Stimulated activated CD4-positive, alpha-beta T cell treated with anti-CD3 and anti-CD28 coated beads, Interleukin-1b, Interleukin-23, amount 100 ng/mL, for 1 hour (primary cell): ENCODE data around the gene ZNF407.

ENCODE experiments used
- DNase-seq, 2 donors: peaks; one replicate each; pipeline ENCODE4 v3.0.0-alpha.2; 2020; ENCODE audit warnings: low read depth in 2 of 2

The ZNF407 gene

GRCh38 chr18:75048776-75049454 is 451.2 kb downstream of the ZNF407 start:
- DNase-seq = no peak

- DNase-seq = no peak
Measured at GRCh38 chr18:75049455-75049789, 451.8 kb downstream of the ZNF407 start.

DNA sequence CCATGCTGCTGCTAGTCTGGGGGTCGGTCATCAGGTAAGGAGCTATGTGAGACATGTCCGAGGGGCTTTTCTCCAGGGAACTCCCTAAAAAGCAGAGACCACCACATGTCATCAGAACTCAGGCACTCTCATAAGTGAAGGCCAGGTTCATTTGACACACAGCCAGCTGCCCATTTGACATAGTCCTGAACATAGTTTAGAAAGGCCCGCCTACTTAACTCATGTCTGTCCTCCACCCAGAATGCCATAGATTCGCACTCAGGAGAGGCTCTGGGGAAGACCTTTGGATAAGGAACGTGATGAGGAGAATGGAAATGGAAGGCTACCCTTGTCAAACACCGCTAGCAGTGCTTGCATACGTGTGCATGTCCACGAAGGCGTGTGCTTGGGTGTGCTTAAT is 454.1 kb downstream of the ZNF407 start:
- DNase-seq = no peak

- no peak for DNase-seq
Measured at GRCh38 chr18:75052475-75052874, 454.8 kb downstream of the ZNF407 start.

- DNase-seq = no peak
Measured at GRCh38 chr18:75053028-75053629, 455.5 kb downstream of the ZNF407 start.

DNA sequence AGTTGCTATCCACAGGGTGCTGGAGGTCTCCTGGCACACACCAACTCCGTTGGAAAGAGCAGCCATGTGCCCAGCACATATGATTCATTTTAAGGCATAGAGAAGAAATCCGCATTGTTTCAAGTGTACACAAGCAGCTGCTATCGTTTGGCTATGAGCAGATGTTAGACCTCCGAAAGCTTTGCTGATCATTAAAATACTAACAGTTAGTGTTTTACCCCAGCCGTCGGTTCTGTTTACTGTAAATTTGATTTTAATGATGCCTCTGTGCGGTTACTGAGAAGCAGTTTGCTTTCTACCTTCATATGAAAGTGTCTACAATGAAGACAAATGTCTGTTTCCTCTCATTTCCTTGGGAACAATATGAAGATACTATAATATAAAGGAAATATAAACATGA is 456.4 kb downstream of the ZNF407 start:
- DNase-seq = no peak

GRCh38 chr18:75054611-75055010 is 456.9 kb downstream of the ZNF407 start:
- DNase-seq = no peak

DNA sequence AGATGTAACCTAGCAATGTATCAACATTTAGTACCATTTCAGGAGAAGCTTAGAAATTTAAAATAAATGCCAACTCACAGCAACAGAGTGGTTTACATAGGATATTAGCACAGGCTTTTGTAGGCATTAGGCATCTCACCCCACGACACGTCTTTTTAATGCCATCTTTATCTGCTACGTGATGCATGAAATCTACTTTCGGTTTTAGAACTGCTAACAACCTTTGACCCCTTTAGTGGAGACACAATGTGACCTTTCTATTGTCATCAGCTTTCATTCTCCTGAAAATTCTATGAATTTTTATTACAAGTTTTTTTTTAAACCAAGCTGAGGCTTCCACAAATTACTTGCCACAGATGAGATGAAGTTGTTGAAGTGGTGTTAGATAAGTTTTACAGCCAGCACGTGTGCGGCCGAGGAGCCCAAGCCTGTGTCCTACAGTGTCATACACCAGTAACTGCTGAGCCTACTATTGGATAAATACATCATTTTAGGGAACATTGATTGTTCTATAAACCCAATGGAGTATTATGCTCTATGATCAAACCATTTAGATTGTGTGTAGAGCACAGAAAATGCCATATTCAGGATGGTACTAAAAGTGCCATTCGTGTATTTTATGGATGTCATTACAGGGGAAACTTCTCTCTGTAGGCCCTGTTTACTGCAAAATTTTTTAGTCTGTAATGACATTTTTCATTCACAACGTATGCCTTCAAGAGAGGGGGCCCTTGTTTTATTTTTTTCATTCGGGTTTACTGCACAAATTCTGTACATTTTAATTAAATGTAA is 459.7 kb downstream of the ZNF407 start:
- DNase-seq = no peak

- DNase-seq = no peak
Measured at GRCh38 chr18:75060185-75060584, 462.5 kb downstream of the ZNF407 start.

DNA sequence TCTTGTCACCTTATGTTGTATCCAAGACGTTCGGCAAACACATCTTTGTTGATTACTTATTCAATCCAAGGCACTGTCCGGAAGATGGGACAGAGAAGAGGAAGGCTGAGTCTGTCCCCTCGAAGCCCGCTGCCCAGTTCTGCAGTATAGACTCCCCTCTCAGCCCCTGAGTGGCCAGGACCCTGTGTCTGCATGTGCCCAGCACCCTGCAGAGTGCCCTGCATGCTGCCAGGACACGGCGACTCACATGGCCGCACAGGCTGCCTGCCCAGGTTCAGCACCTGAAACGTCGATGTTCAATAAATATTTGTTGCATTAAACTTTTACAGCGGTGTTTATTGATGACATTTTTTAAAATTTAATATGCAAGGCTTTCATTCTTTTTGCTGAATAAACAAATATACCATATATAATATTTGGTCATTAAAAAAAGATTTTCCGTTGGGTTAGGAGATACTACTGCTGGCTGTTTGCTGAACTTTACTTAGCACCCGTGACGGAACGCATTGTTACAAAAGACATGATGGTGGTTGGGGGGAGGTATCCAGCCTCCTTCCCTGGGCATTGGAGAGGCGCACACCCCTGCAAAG is 464.7 kb downstream of the ZNF407 start:
- no peak for DNase-seq

DNA sequence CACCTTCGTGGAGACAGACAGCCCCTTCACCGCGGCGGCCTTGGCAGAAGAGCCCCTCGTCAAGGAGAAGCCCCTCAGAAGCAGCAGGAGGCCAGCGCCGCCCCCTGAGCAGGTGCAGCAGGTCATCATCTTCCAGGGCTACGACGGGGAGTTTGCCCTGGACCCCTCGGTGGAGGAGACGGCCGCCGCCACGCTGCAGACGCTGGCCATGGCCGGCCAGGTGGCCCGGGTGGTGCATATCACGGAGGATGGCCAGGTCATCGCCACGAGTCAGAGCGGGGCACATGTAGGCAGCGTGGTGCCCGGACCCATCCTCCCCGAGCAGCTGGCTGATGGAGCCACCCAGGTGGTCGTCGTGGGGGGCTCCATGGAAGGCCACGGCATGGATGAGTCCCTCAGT is 465.5 kb downstream of the ZNF407 start:
- DNase-seq = no peak

DNA sequence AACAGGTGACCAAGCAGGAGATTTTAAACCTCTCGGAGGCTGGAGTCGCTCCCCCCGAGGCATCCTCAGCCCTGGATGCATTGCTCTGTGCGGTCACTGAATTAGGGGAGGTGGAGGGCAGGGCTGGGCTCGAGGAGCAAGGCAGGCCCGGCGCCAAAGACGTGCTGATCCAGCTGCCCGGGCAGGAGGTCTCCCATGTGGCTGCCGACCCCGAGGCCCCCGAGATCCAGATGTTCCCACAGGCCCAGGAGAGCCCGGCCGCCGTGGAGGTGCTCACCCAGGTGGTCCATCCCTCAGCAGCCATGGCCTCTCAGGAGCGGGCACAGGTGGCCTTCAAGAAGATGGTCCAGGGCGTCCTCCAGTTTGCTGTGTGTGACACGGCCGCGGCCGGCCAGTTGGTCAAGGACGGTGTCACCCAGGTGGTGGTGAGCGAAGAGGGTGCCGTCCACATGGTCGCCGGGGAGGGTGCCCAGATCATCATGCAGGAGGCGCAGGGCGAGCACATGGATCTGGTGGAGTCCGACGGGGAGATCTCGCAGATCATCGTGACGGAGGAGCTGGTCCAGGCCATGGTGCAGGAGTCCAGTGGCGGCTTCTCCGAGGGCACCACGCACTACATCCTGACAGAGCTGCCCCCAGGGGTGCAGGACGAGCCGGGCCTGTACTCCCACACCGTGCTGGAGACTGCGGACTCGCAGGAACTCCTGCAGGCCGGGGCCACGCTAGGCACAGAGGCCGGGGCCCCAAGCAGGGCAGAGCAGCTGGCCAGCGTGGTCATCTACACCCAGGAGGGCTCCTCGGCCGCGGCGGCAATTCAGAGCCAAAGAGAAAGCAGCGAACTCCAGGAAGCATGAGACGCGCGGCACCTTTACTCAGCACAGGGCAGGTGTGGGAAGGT is 466.2 kb downstream of the ZNF407 start:
- no peak for DNase-seq

DNA sequence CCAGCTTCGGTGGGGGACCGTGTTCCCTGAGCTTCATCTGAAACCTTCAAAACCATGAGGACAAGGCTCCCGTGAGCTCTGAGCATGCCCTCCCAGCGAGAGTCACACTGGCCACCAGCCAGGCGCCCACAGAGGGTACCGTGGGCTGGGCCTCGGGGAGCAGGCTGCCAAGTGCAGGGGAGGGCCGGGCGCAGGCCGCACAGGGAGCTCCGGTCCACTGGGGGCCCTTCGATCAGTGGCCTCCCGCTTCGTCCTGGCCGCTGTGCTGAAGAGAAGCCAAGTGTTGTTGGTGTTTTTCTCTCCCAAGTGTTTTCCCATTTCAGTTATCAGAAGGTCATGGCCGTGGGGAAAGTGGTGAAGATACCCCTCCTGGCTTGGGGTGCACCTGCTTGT is 466.8 kb downstream of the ZNF407 start:
- no peak for DNase-seq

GRCh38 chr18:75065251-75066000 is 467.8 kb downstream of the ZNF407 start:
- no peak for DNase-seq

DNA sequence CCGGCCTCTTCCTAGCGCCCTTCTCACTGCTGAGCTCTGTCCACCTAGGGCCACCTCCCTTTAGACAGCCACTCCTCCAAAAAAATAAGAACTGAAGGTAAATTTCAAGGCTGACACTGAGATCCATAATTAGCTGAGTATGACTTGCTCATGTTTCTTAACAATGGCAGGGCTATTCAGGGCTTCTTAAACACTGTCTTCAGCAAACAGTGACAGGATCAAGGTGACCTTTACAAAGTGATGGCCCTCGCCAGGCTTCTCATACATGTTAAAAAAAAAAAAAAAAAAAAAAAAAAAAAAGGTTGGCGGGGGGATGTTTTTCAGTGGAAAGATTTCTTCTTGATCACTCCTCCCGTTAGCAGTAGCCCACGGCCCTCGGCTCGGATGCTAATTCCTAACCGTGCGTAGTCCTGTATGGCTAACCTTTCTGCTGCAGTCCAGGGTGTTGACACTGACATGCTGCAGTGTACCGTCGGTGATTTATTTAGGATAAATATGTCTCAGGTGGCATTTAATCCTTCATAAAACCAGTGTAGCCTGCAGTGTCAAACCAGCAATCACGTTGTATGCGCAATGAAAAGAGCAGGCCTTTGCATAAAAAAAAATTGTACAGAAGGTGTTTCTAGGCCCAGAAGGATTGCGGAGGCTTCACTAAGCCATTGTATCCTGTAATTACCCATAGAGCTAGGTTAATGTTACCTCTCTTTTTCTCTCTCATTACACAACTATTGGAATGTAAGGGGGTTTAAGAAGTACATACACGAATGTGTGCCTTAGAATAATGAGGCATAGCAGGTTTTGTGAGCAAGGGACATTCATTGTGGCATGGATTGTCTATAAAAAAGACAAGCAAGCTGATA is 468.6 kb downstream of the ZNF407 start:
- DNase-seq = no peak

DNA sequence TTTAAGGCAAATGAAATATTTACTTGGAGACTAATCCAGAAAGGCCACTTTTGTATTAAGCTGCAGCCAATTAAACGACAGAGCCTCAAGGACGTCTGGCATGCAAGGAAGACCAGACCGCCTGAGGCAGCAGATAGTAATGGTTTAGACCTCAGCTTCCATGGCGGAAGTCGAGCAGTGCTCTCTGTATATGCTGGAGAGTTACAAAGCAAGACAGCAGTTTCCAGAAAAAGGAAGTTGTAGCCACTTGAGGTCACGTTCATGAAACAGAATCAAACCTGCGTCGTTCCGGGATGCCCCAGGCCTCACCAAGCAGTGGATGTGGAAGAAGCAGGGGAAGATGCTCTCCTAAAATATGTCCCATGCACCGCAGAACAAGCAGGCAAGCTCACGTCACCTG is 469.3 kb downstream of the ZNF407 start:
- DNase-seq = no peak

- DNase-seq = no peak
Measured at GRCh38 chr18:75067996-75068645, 470.5 kb downstream of the ZNF407 start.

DNA sequence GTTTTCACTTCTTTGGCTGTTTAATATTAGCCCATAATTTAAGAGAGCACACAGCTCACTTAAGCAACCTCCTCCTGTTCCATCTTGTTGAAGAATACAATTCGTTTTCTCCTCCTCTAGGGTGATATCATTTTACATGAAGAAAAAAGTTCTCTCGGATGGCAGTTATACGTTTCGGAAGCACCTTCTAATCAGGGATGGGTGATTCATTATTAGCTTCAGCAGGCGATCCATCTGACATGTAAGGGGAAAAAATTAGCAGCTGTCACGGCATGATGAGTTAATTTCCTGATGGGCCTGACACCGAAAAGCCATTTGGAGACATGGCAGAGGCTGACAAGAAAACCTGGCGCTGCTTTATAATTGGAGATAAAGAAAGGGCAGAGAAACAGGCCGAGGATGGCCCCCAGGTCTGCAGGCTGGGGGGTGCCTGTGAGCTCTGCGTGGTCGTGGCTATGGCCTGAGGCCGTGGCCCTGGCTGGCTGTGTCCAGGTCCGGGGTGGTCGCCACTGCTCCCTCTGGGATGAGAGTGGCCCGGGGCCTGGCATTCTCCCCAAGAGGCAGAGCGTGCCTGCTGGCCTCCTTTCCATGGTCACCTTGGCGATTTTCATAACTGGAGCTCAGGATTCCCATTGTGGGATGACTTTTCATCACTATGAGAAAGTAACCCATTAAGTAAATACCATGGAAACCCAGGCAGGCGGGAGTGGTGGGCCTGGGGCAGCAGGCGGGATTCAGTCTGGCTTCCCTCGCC is 471.2 kb downstream of the ZNF407 start:
- DNase-seq = no peak

GRCh38 chr18:75070235-75070624 is 472.6 kb downstream of the ZNF407 start:
- DNase-seq = no peak
